ENCODE data around the gene RCAN2. TPM values are rescaled to one million over a fixed set of nuclear protein-coding genes. Genes with fewer than 3 reads are reported as not detected.
A peak's percentile ranks its signal among the peaks of the same experiment; 100 is the strongest.

The RCAN2 gene
- polyA plus RNA-seq, 1 donor from 2014 or later, result 37.4 TPM

- Histone ChIP-seq H3K4me3 (ENCODE audit: low read length) (no peak overlapping the region), H3K79me2 (replicated peaks; ENCODE audit: insufficient read depth, low read length) (no peaks in the 10 kb centered on the region), H2AFZ (ENCODE audit: low read depth, low read length) (peak overlapping the region; percentile 36), H3K9me2 (ENCODE audit: insufficient read depth, low read length) (no peaks in the 10 kb centered on the region), H3K27me3 (ENCODE audit: insufficient read depth, low read depth, low read length) (no peaks in the 10 kb centered on the region), H3K27ac (ENCODE audit: low read length) (peak overlapping the region; percentile 13), H3K9ac (ENCODE audit: low read length) (peak overlapping the region; percentile 4), H4K20me1 (ENCODE audit: insufficient read depth) (no peaks in the 10 kb centered on the region), H3F3A (ENCODE audit: insufficient read depth, low read length, poor library complexity, severe bottlenecking) (no peaks in the 10 kb centered on the region), H3K9me3 (ENCODE audit: low read length) (no peaks in the 10 kb centered on the region), H3K4me2 (ENCODE audit: low read length) (no peak overlapping the region), H3K36me3 (ENCODE audit: insufficient read depth, low read length) (no peaks in the 10 kb centered on the region)
- TF ChIP-seq SMC3 (conservative IDR thresholded peaks at IDR 0.05; ENCODE audit: poor library complexity) (no peak), POLR2AphosphoS5 (IDR thresholded peaks at IDR 0.05) (no peak), CTCF (IDR thresholded peaks at IDR 0.05; ENCODE audit: poor library complexity, severe bottlenecking) (no peak), RAD21 (conservative IDR thresholded peaks at IDR 0.05) (no peak), EP300 (conservative IDR thresholded peaks at IDR 0.05; ENCODE audit: poor library complexity, severe bottlenecking) (no peak), TAF1 (IDR thresholded peaks at IDR 0.05; ENCODE audit: low read depth) (no peak), REST (IDR thresholded peaks at IDR 0.05; ENCODE audit: borderline replicate concordance) (no peak), EZH2 (IDR thresholded peaks at IDR 0.05; ENCODE audit: borderline replicate concordance, insufficient read depth, low read length, poor library complexity, severe bottlenecking) (no peak), MXI1 (conservative IDR thresholded peaks at IDR 0.05; ENCODE audit: poor library complexity, severe bottlenecking) (no peak)
Measured at GRCh38 chr6:46240866-46241565, 250.2 kb downstream of the RCAN2 start.

GRCh38 chr6:46236752-46237151, 254.5 kb downstream of the RCAN2 start:
- H3K9me2 ChIP-seq (ENCODE audit: insufficient read depth, low read length), result no peaks in the 10 kb centered on the region
- no peaks in the 10 kb centered on the region for H4K20me1 ChIP-seq (ENCODE audit: insufficient read depth)
- no peaks in the 10 kb centered on the region for H3K79me2 ChIP-seq (replicated peaks; ENCODE audit: insufficient read depth, low read length)
- TF ChIP-seq MXI1 (conservative IDR thresholded peaks at IDR 0.05; ENCODE audit: poor library complexity, severe bottlenecking) (no peak), RAD21 (conservative IDR thresholded peaks at IDR 0.05) (no peak), REST (IDR thresholded peaks at IDR 0.05; ENCODE audit: borderline replicate concordance) (no peak), SMC3 (conservative IDR thresholded peaks at IDR 0.05; ENCODE audit: poor library complexity) (no peak), EZH2 (IDR thresholded peaks at IDR 0.05; ENCODE audit: borderline replicate concordance, insufficient read depth, low read length, poor library complexity, severe bottlenecking) (no peak), POLR2AphosphoS5 (IDR thresholded peaks at IDR 0.05) (no peak), EP300 (conservative IDR thresholded peaks at IDR 0.05; ENCODE audit: poor library complexity, severe bottlenecking) (no peak), TAF1 (IDR thresholded peaks at IDR 0.05; ENCODE audit: low read depth) (no peak), CTCF (IDR thresholded peaks at IDR 0.05; ENCODE audit: poor library complexity, severe bottlenecking) (no peak)
- no peak overlapping the region for H3K27ac ChIP-seq (ENCODE audit: low read length)
- H3K4me3 ChIP-seq (ENCODE audit: low read length), result no peak overlapping the region
- H3K4me2 ChIP-seq (ENCODE audit: low read length), result no peak overlapping the region
- H3F3A ChIP-seq (ENCODE audit: insufficient read depth, low read length, poor library complexity, severe bottlenecking), result no peaks in the 10 kb centered on the region
- no peak overlapping the region for H3K9ac ChIP-seq (ENCODE audit: low read length)
- no peaks in the 10 kb centered on the region for H3K36me3 ChIP-seq (ENCODE audit: insufficient read depth, low read length)
- no peaks in the 10 kb centered on the region for H3K9me3 ChIP-seq (ENCODE audit: low read length)
- H2AFZ ChIP-seq (ENCODE audit: low read depth, low read length), result no peak overlapping the region
- no peaks in the 10 kb centered on the region for H3K27me3 ChIP-seq (ENCODE audit: insufficient read depth, low read depth, low read length)
